GM18505 (cell line): ENCODE data around the gene FBXL19.
A peak's percentile ranks its signal among the peaks of the same experiment; 100 is the strongest.

Experiments used
- ATAC-seq: cut with Tn5 transposase; IDR thresholded peaks from one replicate; pipeline ENCODE4 v1.9.1; 2021; ENCODE audit not compliant: unreplicated experiment
- POLR2A ChIP-seq: IDR thresholded peaks from 4 replicates; pipeline ENCODE4 v1.6.1; 2011; ENCODE audit warnings: borderline replicate concordance; ENCODE audit not compliant: insufficient read depth, insufficient read length; ENCODE audit errors: extremely low read depth

FBXL19 gene

DNA sequence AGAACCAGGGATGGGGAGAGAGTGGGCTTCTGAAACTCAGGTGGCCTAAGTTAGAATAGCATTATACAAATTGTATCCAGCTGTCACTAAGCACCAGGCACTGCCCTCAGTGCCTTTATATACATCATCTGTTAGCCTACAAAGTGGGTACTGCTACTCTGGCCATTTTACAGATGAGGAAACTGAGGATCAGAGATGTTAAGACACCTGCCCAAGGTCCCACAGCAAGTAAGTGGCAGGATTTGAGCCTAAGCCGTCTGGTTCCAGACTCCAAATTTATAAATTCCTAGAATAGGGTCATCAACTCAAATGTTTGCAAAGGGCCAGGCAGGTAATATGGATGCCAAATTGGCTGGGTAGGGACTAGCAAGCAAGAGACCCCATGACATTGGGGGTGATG lies 27.8 kb downstream of the FBXL19 start:
- no peak for ATAC-seq
- no peak for TF ChIP-seq POLR2A

DNA sequence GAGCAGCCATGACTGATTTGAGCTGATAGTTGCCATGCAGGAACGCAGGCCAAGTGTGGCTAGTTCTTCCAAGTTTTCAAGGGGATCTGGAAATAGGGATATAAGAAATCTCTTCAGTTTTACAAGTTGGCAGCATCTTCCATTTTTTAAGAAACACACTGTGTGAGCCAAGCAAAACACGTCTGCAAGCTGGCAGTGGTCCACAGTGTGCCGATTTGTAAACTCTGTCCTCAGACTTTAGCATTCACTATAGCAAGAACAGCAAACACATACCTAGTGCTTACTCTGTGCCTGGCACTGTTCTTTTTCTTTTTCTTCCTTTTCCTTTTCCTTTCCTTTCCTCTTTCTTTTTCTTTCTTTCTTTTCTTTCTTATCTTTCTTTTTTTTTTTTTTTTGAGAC lies 28.4 kb downstream of the FBXL19 start:
- TF ChIP-seq POLR2A: no peak
- no peak for ATAC-seq

DNA sequence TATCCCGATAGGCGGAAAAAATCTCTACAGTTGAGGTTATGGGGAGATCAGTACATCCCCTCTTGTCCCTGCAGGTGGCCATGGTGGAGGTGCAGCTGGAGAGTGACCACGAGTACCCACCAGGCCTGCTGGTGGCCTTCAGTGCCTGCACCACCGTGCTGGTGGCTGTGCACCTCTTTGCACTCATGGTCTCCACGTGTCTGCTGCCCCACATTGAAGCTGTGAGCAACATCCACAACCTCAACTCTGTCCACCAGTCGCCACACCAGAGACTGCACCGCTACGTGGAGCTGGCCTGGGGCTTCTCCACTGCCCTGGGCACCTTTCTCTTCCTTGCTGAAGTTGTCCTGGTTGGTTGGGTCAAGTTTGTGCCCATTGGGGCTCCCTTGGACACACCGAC lies 29.7 kb downstream of the FBXL19 start:
- no peak for ATAC-seq
- no peak for TF ChIP-seq POLR2A

DNA sequence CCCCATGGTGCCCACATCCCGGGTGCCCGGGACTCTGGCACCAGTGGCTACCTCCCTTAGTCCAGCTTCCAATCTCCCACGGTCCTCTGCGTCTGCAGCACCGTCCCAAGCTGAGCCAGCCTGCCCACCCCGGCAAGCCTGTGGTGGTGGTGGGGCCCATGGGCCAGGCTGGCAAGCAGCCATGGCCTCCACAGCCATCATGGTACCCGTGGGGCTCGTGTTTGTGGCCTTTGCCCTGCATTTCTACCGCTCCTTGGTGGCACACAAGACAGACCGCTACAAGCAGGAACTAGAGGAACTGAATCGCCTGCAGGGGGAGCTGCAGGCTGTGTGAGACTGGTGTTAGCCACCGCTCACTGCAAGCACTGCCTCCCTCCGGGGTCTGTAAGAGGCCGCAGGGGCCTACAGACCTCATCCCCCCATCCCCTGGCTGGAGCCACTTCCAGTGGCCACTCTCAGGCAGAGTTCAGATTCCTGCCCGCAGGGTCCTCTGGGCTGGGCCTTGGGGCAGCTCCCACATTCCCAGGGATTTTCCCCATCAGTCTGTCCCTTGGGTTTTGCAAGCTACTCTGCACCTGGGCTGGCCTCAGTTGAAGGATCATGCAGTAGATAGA lies 30.2 kb downstream of the FBXL19 start:
- TF ChIP-seq POLR2A: no peak
- ATAC-seq: no peak

DNA sequence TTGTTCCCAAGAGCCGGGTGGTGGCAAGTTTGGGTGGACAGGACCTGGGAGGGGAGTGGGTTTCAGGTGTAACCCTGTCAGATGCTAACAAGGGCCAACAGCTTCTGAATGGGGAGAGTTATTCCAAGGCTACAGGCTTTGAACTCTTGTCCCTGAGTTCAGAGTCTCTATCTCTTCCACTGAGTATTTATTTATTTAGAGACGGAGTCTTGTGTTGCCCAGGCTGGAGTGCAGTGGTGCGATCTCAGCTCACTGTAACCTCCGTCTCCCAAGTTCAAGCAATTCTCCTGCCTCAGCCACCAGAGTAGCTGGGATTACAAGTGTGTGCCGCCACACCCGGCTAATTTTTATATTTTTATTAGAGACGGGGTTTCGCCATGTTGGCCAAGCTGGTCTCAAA lies 31.6 kb downstream of the FBXL19 start:
- no peak for TF ChIP-seq POLR2A
- no peak for ATAC-seq

DNA sequence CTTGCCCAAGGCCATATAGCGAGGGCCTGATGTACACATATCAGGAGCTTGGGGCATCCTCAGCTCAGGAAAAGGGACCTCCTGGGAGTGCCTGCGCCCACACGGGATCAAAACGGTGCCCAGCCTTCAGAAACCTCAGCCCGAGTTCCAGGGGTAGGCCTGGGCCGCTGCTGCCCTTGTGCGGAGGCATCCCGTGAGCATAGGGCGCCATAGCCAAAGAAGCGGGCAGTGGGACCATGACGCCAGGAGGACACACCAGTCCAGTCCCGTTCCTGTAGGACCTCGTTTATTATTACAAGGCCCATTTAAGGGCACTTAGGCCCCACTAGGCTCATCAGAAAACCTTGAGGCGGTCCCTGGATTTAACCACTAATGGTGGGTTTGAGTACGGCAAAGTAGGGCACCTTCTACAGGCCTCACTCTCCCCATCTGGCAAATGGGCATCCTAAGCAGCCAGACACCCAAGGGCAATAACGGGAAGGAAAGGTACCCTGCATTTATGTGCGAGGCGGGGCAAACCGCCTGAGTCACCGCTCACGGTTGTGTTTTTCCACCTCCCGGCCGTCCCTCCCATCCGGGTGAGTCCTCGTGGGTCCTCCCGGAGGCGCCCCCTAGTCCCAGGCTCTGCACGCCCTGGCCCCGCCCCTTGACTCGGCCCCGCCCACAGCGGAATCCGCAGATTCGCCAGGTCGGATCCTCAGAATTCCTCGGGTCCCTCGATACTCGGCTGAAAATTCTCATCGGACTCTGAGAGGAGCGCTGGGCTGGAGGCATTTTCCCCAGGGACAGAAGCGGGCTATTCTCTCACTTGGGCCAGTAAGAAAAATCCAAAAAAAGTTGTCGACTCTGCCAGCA lies 33.5 kb downstream of the FBXL19 start:
- ATAC-seq: peak; percentile 54

DNA sequence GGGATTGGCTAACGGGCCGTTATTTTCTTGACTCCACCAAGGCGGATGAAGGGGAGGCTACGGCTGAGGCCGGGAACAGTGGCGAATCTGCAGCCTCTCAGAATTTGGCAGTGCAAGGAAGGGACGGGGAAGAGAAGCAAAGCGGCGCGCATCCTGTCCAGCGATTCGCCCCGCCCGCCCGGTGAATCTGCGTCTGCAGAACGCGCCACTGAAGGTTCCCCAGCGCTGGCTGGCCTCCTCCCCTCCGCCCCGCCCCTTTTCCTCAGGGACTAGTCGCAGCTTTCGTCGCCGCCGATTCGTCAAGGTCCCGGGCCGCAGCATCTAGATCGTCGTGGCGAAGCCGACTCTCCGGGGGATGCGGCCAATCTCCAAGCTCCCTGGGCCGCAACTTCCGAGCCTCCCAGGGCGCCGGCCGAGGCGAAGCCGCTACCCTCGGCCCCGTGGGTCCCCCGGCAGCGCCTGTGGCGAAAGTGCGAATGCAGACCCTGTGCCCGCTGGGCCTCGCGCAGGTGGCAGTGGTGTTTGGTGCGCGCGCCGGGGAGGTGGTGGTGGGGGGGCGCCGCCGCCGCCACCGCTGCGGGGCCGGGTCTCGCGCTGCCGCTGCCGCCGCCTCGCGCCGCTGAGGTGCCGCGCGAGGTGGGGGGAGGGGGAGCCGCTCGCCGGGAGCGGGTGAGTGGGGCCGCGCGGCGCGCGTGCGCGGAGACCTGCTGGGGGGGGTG lies 34.2 kb downstream of the FBXL19 start, which contains the start of gene SETD1A:
Gene SETD1A (plus strand): TSS at position 299 of the 719 bp plus-strand sequence. CDS start 978 bp downstream, outside the sequence.
- peak; percentile 57 for TF ChIP-seq POLR2A
- peak; percentile 64 for ATAC-seq

More for the DNA sequence above, 33.5 kb downstream of the FBXL19 start:
- TF ChIP-seq POLR2A: peak; percentile 7

DNA sequence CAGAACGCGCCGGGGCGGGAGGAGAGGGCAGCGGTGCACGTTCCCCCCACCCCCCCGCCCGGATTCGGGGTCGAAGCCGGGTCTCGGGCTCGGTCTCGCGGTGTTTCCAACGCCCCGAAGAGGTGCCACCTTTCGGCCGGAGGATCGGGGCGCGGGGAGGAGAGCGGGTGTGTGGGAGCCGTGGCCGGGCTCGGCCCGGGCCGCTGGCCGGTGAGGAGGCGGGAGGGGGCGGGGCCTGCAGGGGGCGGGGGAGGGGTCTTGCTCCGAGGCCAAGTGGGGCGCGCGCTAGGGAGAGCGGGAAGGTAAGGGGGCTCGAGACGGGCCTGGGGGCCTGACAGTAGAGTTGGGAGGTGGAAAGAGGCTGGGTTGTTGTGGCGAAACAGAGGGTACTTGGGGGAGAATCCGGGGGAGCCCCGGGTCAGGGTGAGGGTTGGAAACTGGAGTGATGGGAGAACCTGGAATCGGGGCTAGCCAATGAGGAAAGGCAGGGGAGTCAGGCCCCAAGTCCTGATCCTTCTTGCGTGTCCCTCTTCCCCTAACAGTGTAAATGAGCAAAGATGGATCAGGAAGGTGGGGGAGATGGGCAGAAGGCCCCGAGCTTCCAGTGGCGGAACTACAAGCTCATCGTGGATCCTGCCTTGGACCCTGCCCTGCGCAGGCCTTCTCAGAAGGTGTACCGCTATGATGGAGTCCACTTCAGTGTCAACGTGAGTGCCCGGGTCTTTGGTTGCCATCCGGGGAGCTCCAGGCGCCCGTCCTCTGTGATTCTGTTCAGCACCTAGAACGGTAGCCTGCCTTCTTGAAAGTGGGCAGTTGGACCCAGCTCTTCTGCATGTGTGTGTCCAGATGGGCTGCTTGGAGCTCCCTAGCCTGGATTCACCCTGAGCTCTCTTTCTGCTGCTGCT lies 35.1 kb downstream of the FBXL19 start:
- peak; percentile 32 for ATAC-seq
- no peak for TF ChIP-seq POLR2A

DNA sequence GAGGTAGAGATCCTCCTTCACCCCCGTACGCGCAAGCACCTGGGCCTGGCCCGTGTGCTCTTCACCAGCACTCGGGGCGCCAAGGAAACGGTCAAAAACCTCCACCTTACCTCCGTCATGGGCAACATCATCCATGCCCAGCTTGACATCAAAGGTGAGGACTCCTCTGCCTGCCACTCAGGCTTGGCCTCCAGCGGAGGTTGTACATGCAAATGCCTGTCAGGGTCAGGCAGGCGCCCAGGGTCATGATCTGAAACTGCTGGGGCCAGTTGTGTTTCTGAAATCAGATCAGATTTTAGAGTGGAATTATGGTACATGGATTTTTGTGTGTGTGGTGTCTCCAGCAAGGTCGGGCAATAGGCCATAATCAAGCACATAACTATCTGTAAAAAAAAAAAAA lies 38.0 kb downstream of the FBXL19 start:
- no peak for TF ChIP-seq POLR2A
- ATAC-seq: no peak

DNA sequence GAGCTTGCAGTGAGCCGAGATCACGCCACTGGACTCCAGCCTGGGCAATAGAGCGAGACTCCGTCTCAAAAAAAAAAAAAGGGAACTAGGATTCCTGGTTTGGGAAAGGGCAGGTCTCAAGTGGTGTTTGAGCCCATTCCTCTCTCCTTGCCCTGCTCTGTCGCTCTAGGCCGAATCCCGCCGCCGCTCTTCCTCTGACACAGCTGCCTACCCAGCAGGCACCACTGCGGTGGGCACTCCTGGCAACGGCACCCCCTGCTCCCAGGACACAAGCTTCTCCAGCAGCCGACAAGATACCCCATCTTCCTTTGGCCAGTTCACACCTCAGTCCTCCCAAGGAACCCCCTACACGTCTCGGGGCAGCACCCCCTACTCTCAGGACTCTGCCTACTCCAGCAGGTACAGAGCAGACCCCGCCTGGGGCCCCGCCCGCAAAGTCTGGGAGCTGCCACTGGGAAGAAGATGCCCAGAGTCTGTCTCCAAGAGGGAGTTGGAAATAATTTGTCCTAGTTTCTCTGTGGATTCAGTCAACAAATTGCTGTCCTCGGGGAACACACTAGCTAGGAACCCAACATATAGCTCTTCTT lies 40.6 kb downstream of the FBXL19 start:
- ATAC-seq: no peak
- no peak for TF ChIP-seq POLR2A

DNA sequence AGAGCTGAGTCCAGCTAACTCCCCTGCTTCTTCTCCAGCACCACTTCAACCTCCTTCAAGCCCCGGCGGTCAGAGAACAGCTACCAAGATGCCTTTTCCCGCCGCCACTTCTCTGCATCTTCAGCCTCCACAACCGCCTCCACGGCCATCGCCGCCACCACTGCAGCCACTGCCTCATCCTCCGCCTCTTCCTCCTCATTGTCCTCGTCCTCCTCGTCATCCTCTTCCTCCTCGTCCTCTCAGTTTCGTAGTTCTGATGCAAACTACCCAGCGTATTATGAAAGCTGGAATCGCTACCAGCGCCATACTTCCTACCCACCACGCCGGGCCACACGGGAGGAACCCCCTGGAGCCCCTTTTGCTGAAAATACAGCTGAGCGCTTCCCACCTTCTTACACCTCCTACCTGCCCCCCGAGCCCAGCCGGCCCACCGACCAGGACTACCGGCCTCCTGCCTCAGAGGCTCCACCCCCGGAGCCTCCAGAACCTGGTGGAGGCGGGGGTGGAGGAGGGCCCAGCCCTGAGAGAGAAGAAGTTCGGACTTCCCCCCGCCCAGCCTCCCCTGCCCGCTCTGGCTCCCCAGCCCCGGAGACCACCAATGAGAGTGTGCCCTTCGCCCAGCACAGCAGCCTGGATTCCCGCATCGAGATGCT lies 41.3 kb downstream of the FBXL19 start:
- TF ChIP-seq POLR2A: no peak
- no peak for ATAC-seq

DNA sequence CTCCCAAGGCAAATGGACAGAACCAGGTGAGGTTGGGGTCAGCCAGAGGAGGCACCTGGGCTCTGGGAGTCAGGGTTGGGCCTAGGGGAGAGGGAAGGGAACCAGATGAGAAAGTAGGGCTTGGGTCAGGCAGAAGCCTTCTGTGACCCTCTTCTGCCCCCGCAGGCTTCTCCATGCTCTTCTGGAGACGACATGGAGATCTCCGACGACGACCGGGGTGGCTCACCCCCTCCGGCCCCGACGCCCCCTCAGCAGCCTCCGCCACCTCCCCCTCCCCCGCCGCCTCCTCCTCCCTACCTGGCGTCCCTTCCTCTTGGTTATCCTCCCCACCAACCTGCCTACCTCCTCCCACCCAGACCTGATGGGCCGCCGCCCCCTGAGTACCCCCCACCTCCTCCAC lies 42.1 kb downstream of the FBXL19 start:
- no peak for ATAC-seq
- TF ChIP-seq POLR2A: no peak
